ENCODE measurements around the gene CCDC77. TPM values are rescaled to one million over a fixed set of nuclear protein-coding genes. Genes with fewer than 3 reads are reported as not detected.

The CCDC77 gene
- total RNA-seq, 4 donors from 2014 or later, result 3.4 to 18.3 (median 5.7) TPM

DNA sequence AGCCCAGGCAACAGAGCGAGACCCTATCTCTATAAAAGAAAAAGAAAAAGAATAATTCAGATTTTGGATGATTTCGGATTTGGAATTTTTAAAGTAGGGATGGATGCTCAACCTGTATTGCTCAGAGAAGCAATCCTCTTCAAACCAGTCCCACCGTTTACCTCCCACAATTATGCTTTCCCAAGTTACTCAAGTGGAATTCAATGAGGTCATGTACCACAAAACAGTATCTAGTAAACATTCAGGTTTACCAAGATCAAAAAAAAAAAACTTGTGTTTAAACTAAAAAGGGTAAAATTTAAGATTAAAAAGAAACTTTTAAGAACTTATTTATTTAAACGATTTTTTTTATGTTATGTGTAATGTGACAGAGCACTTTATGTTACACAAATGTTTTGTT lies 14.8 kb upstream of the CCDC77 start:
- no peak overlapping the region for H3K4me3 ChIP-seq (ENCODE audit: low read depth, poor library complexity, severe bottlenecking)
- TF ChIP-seq POLR2A (IDR thresholded peaks at IDR 0.05), result no peak
- TF ChIP-seq, protein P1, sequence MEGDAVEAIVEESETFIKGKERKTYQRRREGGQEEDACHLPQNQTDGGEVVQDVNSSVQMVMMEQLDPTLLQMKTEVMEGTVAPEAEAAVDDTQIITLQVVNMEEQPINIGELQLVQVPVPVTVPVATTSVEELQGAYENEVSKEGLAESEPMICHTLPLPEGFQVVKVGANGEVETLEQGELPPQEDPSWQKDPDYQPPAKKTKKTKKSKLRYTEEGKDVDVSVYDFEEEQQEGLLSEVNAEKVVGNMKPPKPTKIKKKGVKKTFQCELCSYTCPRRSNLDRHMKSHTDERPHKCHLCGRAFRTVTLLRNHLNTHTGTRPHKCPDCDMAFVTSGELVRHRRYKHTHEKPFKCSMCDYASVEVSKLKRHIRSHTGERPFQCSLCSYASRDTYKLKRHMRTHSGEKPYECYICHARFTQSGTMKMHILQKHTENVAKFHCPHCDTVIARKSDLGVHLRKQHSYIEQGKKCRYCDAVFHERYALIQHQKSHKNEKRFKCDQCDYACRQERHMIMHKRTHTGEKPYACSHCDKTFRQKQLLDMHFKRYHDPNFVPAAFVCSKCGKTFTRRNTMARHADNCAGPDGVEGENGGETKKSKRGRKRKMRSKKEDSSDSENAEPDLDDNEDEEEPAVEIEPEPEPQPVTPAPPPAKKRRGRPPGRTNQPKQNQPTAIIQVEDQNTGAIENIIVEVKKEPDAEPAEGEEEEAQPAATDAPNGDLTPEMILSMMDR (IDR thresholded peaks at IDR 0.05), result no peak
- no peak for DNase-seq (ENCODE audit: low spot score in 2 of 2)
- WGBS, 2 donors, result 59 to 63% methylated on average over 4 of the region's 4 CpGs
- intact Hi-C loops (cut with DNase I; ENCODE audit: low total_unique reads), result no loop called here

DNA sequence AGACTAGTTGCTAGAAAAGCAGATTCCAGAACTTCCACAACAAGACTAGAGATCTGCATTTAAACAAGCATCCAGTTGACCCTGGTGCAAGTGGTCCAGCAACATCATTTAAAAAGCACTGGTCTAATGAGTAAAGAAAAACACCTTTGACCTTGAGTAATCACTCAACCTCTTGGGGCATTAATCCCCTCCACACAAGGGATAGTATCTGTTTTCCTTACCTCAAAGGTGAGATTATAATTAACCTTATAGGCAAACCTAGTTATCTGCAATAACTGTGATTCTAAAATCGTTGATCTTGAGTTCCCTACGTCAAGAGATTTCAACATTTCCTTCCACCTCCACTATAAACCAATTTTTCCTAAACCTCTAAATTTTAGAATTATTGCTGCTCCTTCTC lies 13.4 kb upstream of the CCDC77 start:
- 0 to 4% methylated on average over 2 of the region's 2 CpGs for WGBS, 2 donors
- no peak for TF ChIP-seq POLR2A (IDR thresholded peaks at IDR 0.05)
- TF ChIP-seq, protein P1 (IDR thresholded peaks at IDR 0.05), result no peak
- H3K4me3 ChIP-seq (ENCODE audit: low read depth, poor library complexity, severe bottlenecking), result peak overlapping the region; percentile 94
- intact Hi-C loops (cut with DNase I; ENCODE audit: low total_unique reads), result no loop called here
- DNase-seq (ENCODE audit: low spot score in 2 of 2), result no peak

DNA sequence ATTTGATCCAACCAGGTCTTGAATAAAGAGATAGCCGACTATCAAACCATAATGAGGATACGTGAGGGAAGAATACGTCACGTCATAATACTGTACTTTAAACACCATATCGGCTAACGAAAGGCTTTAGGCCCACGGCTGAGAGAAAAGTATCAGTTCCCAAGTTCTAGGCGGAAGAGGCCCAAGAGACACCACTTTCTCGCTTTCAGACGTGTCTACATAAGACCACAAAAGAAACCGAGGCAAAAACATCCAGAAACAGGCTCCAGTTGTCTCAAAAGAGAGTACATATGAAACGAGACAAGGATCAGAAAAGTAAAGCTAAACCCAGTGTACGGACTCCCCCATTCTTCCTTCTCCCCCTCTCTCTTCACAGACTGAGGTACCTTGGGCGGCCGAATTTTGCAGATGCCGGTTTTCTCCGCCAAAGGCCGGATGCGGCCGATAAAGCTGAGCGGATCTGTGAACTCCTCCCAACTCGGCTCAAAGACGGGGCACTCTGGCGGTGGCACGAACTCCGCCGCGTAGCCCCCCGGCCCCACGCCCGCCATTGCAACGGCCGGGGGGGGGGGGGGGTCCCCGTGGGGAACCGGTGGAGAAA lies 12.8 kb upstream of the CCDC77 start:
- intact Hi-C loops (cut with DNase I; ENCODE audit: low total_unique reads), result no loop called here
- DNase-seq (ENCODE audit: low spot score in 2 of 2), result peak in 1 of 2 donors; percentile 85
- peak overlapping the region; percentile 94 for H3K4me3 ChIP-seq (ENCODE audit: low read depth, poor library complexity, severe bottlenecking)
- WGBS, 2 donors, result 0 to 1% methylated on average over 25 to 33 of the region's 35 CpGs
- TF ChIP-seq, protein P1 (IDR thresholded peaks at IDR 0.05), result no peak
- TF ChIP-seq POLR2A (IDR thresholded peaks at IDR 0.05), result no peak

DNA sequence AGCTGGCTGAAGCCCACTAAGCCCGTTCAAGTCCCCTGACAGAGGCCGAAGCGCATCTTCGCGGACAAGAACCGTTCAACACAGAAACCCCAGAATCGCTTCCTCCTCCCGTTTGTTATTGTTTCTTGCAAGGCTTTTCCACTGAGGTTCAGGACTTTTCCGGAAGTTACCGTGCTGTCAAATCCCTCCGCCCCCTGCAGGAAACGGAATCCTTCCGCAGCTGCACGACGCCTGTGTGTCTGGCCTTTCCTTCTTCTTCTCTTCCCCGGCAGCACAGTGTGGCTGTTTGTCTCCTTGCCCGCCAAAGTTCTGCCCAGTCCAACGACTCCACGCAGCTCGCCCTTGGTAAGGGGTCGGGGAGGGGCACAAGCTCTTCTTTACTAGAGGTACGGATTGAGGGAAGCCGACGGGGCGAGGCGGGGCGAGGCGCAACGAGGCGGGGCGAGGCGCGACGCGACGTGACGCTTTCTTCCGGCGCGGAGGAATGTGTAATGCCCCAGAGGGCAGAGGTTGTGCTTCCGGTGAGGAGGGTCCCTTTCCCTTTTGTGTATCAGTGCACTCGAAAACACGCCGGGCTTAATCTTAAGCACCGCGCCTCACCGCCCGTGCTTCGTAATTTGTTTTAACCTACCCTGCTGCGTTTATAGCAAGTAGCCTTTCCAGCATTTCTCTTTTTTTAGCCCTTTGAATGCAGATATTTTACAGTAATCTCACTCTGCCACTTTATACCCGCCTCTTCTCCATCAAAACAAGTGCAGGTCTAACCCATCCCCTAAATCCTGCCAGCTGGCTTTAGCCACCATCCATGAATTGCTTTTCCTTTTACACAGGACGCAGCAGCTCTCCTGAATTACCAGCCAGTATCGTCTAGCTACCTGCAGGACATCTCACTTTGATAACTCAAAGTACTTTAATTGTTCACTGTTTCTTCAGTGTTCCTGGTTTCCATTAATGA lies 12.0 kb upstream of the CCDC77 start, which contains the start of gene KDM5A:
TSS of gene KDM5A (minus strand) at position 179 of the 955 bp plus-strand sequence. CDS start 229 bp downstream, outside the sequence.
- intact Hi-C loops (cut with DNase I; ENCODE audit: low total_unique reads), result no loop called here
- peak; percentile 90 to 98 for DNase-seq (ENCODE audit: low spot score in 2 of 2)
- TF ChIP-seq POLR2A (IDR thresholded peaks at IDR 0.05), result no peak
- TF ChIP-seq, protein P1 (IDR thresholded peaks at IDR 0.05), result peak in 1 of 3 donors; percentile 48
- peak within 1 kb of the TSS; percentile 94 for H3K4me3 ChIP-seq (ENCODE audit: low read depth, poor library complexity, severe bottlenecking)
- 1 to 3% methylated on average over 46 to 53 of the region's 53 CpGs for WGBS, 2 donors

DNA sequence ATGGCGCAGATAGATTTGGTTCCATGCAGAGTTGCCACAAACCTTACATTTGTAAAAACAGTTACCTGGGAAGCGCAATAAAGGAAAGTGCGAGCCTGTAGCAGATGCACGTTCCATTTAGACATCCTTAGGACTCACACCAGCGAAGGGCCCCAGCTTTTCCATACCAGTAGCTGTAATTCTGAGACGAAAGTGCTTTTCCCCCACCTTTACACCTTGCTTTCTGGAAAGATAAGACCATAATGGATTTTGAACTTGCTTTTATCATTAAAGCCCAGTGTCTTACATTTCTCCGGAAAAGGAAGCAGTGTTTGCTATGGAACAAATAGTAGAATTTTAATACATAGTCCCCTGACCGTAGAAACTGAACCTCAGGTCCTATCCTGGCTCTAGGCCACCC lies 616 bp upstream of the CCDC77 start:
- TF ChIP-seq, protein P1 (IDR thresholded peaks at IDR 0.05), result no peak
- no peak for TF ChIP-seq POLR2A (IDR thresholded peaks at IDR 0.05)
- no peak for DNase-seq (ENCODE audit: low spot score in 2 of 2)
- intact Hi-C loops (cut with DNase I; ENCODE audit: low total_unique reads), result no loop called here
- WGBS, 2 donors, result 63 to 64% methylated on average over 8 of the region's 8 CpGs
- no peak overlapping the region for H3K4me3 ChIP-seq (ENCODE audit: low read depth, poor library complexity, severe bottlenecking)

All from lower leg skin (tissue), 4 donors.